Lower lobe of right lung (tissue), 2 donors: ENCODE results near the gene ZMYND19. TPM values are rescaled to one million over a fixed set of nuclear protein-coding genes. Genes with fewer than 3 reads are reported as not detected.
"Not testable (repeated sequence)": the region's sequence is repeated elsewhere in the genome, so short reads cannot be mapped to it uniquely, and the experiment has no call there.

ENCODE experiments used
- ATAC-seq, 2 donors: fragments of 200-7000 bp; cut with Tn5 transposase; one replicate each; pipeline ENCODE4 v1.9.1; 2020 to 2022; ENCODE audit warnings: mild to moderate bottlenecking in 2 of 2, moderate library complexity in 2 of 2
- DNase-seq: peaks from one replicate; pipeline ENCODE4 v3.0.0-alpha.2; 2020
- H3K27ac ChIP-seq: fragments of 200-600 bp; one replicate; pipeline ENCODE4 v1.8.0; 2022
- H3K27me3 ChIP-seq: fragments of 200-600 bp; one replicate; pipeline ENCODE4 v1.8.0; 2022; ENCODE audit warnings: low read depth
- H3K36me3 ChIP-seq: fragments of 200-600 bp; one replicate; pipeline ENCODE4 v1.8.0; 2022; ENCODE audit warnings: mild to moderate bottlenecking
- H3K4me1 ChIP-seq: fragments of 200-600 bp; one replicate; pipeline ENCODE4 v1.8.0; 2022
- H3K4me3 ChIP-seq: fragments of 200-600 bp; one replicate; pipeline ENCODE4 v1.8.0; 2022; ENCODE audit warnings: mild to moderate bottlenecking
- H3K9me3 ChIP-seq: fragments of 200-600 bp; one replicate; pipeline ENCODE4 v1.8.0; 2022
- intact Hi-C: fragments of 100-400 bp; cut with DNase I; formaldehyde crosslinking; loops from one replicate; pipeline ENCODE4 v1.11.0; 2022
- total RNA-seq: library from RNA; stranded (reverse); fragmentation: NEBNext Ultra II Directional; extraction: Animal tissue kit (Norgen Biotek cat#: 25700); gene quantifications from one replicate; pipeline ENCODE4 v1.2.1, GENCODE V29; 2021
- TF ChIP-seq, protein P1 (sequence below): fragments of 200-600 bp; IDR thresholded peaks from one replicate; pipeline ENCODE4 v1.8.0; 2022; ENCODE audit warnings: antibody characterized with exemption, mild to moderate bottlenecking
- donor health status: DM: no; HTN: yes; CAD: no; lungs with severe emphysema.

The ZMYND19 gene
- total RNA-seq, 1 donor from 2014 or later: 15.2 TPM

DNA sequence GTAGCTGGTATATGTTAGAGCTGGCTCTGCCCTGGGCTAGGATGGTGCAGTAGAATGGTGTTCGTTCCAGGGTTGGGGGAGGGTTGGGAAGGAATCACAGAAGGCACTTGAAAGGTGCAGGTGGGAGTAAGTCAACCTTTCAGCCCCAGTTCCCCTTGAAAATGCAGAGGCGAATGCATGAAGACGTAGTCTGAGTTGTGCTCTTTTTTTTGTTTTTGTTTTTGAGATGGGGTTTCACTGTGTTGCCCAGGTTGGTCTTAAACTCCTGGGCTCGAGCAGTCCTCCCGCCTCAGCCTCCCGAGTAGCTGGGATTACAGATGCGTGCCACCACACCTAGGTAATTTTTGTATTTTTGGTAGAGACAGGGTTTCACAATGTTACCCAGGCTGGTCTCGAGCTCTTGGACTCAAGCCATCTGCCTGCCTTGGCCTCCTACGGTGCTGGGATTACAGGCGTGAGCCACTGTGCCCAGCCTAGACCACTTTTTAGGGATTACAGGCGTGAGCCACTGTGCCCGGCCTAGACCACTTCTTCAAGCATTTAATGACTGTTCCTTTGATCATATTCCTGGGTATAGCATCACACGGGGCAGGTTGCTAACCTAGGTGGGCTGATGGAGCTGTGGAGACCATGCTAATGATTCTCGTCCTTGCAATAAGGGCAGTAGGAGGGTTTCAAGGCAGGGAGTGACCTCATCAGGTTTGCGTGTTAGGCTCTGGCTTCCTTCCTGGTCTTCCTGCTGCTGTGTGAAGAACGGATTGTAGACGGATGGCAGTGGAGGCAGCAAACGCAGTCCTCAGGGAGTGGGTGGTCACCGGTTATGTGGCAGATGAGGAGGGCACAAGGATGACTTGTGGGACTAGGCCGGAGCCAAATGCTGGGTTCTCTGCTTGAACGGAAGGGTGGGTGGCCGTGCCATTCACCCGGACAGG, 42.2 kb upstream of the ZMYND19 start:
- Histone ChIP-seq H3K4me1 (peaks cover 55% of the 10 kb centered on the region), H3K36me3 (no peaks in the 10 kb centered on the region), H3K4me3 (no peak overlapping the region), H3K27me3 (no peaks in the 10 kb centered on the region), H3K27ac (peak overlapping the region; percentile 9), H3K9me3 (no peaks in the 10 kb centered on the region)
- peak; percentile 14 to 15 for ATAC-seq
- TF ChIP-seq, protein P1, sequence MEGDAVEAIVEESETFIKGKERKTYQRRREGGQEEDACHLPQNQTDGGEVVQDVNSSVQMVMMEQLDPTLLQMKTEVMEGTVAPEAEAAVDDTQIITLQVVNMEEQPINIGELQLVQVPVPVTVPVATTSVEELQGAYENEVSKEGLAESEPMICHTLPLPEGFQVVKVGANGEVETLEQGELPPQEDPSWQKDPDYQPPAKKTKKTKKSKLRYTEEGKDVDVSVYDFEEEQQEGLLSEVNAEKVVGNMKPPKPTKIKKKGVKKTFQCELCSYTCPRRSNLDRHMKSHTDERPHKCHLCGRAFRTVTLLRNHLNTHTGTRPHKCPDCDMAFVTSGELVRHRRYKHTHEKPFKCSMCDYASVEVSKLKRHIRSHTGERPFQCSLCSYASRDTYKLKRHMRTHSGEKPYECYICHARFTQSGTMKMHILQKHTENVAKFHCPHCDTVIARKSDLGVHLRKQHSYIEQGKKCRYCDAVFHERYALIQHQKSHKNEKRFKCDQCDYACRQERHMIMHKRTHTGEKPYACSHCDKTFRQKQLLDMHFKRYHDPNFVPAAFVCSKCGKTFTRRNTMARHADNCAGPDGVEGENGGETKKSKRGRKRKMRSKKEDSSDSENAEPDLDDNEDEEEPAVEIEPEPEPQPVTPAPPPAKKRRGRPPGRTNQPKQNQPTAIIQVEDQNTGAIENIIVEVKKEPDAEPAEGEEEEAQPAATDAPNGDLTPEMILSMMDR: no peak
- peak; percentile 23 for DNase-seq
- intact Hi-C loops: no loop called here

- Histone ChIP-seq H3K4me3 (no peak overlapping the region), H3K36me3 (no peaks in the 10 kb centered on the region), H3K9me3 (no peaks in the 10 kb centered on the region), H3K27ac (no peak overlapping the region), H3K27me3 (no peaks in the 10 kb centered on the region), H3K4me1 (peaks cover 55% of the 10 kb centered on the region)
- DNase-seq: peak; percentile 4
- TF ChIP-seq, protein P1: no peak
- ATAC-seq: no peak
- intact Hi-C loops: no loop called here
Measured at GRCh38 chr9:137631345-137632229, 41.3 kb upstream of the ZMYND19 start.

GRCh38 chr9:137630679-137631078, 40.4 kb upstream of the ZMYND19 start:
- H3K27me3 ChIP-seq: no peaks in the 10 kb centered on the region
- ATAC-seq (no peak), DNase-seq (peak; percentile 12)
- intact Hi-C loops: no loop called here
- no peak overlapping the region for H3K27ac ChIP-seq
- TF ChIP-seq, protein P1: no peak
- H3K4me1 ChIP-seq: peaks cover 61% of the 10 kb centered on the region
- no peak overlapping the region for H3K4me3 ChIP-seq
- no peaks in the 10 kb centered on the region for H3K9me3 ChIP-seq
- H3K36me3 ChIP-seq: no peaks in the 10 kb centered on the region

DNA sequence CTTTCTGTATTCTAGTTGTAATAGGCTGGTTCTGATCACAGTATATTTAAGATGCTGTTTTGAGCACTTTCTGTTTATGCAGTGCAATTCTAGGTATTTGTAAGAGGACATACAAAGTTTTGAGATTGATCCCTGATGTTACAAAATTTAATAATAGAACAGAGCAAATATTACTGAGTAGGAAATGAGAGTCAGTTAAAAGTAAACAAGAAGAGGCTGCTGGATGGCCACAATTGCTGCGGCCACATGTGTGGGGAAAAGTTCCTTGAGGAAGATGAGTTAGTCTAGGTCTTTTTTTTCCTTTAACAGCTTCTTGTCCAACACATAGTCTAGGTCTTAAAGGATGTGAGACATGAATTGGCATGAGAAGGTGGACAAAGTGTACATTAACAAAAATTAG, 39.8 kb upstream of the ZMYND19 start:
- H3K27me3 ChIP-seq: no peaks in the 10 kb centered on the region
- peak; percentile 6 for DNase-seq
- no peak overlapping the region for H3K4me3 ChIP-seq
- ATAC-seq: no peak
- no peaks in the 10 kb centered on the region for H3K36me3 ChIP-seq
- peaks cover 66% of the 10 kb centered on the region for H3K4me1 ChIP-seq
- no peaks in the 10 kb centered on the region for H3K9me3 ChIP-seq
- no peak overlapping the region for H3K27ac ChIP-seq
- TF ChIP-seq, protein P1: no peak
- intact Hi-C loops: no loop called here

GRCh38 chr9:137627406-137627805, 37.1 kb upstream of the ZMYND19 start:
- H3K27me3 ChIP-seq, intact Hi-C loops, H3K4me3 ChIP-seq, H3K27ac ChIP-seq, ATAC-seq, H3K36me3 ChIP-seq, H3K9me3 ChIP-seq: not testable (repeated sequence)
- peak; percentile 40 for DNase-seq
- peaks cover 59% of the 10 kb centered on the region for H3K4me1 ChIP-seq
